Renal cortex interstitium (tissue), 3 donors: ENCODE data around the gene CLDN12. TPM values are rescaled to one million over a fixed set of nuclear protein-coding genes. Genes with fewer than 3 reads are reported as not detected.

Source experiments
- polyA plus RNA-seq, 3 donors: library from polyadenylated mRNA; unstranded; fragments of 120-200 nt; gene quantifications; one replicate each; pipeline ENCODE4 v1.2.1, GENCODE V29; 2013; ENCODE audit not compliant: insufficient read length in 3 of 3

The CLDN12 gene
- polyA plus RNA-seq, 3 donors: 40.4 to 54.3 (median 52.1) TPM

Other genes starting within 250 kb of the CLDN12 start
- 10 to 100 TPM; 10.4 to 16.2 (median 14.0) TPM for gene STEAP1, start 249.0 kb upstream of the CLDN12 start, polyA plus RNA-seq
- 10 to 100 TPM; 11.4 to 20.4 (median 13.4) TPM for gene STEAP2, start 191.7 kb upstream of the CLDN12 start, polyA plus RNA-seq
- gene CFAP69, start 158.3 kb upstream of the CLDN12 start, polyA plus RNA-seq: 10 to 100 TPM; 12.6 to 25.3 (median 19.1) TPM
- gene FAM237B, start 82.2 kb upstream of the CLDN12 start, polyA plus RNA-seq: under 1 TPM; 0.36 to 0.68 (median 0.48) TPM
- 10 to 100 TPM; 22.6 to 29.0 (median 24.5) TPM for gene GTPBP10, start 56.7 kb upstream of the CLDN12 start, polyA plus RNA-seq
- gene PTTG1IP2, start 66.2 kb downstream of the CLDN12 start, polyA plus RNA-seq: under 1 TPM in 1 of 3 donors, not detected in 2; 0.50 TPM
- 10 to 100 TPM; 28.6 to 35.1 (median 33.7) TPM for gene CDK14, start 192.9 kb downstream of the CLDN12 start, polyA plus RNA-seq